Measurements from ENCODE around the gene MCTP1.

Gene MCTP1

DNA sequence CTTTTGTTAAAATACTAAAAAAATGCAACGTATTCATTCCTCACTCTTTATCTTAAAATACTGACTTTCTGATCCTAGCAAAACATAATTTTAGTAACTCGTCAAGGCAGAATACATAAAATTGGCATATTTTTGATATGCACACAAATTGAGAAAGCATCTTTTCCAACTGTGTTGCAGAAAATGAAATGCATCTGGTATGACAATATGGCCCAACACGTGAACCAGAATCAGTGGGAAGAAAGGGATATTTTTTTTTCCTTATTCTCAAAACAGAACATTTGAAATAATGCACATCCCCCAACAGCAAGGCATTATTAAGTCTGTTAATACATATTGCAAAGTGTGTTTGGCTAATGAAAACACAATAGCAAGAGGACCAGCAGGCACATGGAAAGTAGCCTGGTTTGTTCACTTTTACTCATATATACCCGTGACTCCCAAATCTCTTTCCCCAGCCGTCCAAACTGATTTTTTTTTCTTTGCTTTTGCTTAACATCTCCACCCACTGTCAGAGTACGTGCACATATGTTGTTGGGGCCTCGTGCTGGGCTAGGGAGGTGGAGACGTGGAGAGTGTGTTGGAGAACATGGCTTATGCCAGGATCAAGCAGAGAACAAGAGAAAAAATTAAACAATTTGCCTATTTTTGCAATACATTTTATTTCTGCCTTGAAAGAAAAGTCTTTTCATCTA is 4.3 kb downstream of the MCTP1 start:
- TF ChIP-seq, protein P1, sequence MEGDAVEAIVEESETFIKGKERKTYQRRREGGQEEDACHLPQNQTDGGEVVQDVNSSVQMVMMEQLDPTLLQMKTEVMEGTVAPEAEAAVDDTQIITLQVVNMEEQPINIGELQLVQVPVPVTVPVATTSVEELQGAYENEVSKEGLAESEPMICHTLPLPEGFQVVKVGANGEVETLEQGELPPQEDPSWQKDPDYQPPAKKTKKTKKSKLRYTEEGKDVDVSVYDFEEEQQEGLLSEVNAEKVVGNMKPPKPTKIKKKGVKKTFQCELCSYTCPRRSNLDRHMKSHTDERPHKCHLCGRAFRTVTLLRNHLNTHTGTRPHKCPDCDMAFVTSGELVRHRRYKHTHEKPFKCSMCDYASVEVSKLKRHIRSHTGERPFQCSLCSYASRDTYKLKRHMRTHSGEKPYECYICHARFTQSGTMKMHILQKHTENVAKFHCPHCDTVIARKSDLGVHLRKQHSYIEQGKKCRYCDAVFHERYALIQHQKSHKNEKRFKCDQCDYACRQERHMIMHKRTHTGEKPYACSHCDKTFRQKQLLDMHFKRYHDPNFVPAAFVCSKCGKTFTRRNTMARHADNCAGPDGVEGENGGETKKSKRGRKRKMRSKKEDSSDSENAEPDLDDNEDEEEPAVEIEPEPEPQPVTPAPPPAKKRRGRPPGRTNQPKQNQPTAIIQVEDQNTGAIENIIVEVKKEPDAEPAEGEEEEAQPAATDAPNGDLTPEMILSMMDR (IDR thresholded peaks at IDR 0.05; ENCODE audit: low read length, missing control alignments): no peak
- no peak for DNase-seq (ENCODE audit: low read depth)

DNA sequence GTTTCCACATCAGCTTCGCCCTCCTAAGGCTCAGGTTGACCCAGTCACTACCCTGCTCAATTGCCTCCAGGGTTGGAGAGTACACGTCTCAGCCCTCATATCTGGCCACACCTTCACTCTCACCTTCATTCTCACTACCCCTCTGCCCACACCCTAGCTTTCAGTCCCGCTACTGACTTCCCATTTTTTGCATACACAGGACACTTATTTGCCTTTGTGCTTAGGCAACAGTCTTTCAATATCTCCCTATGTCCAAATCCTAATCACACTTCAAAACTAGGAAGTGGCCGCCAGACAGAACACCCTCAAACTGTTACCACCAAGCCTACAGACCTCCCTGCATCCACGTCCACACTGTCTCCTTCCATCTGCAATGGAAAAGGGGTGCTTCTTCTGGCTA is 10.9 kb downstream of the MCTP1 start:
- TF ChIP-seq, protein P1 (IDR thresholded peaks at IDR 0.05; ENCODE audit: low read length, missing control alignments): no peak
- no peak overlapping the region for H3K4me3 ChIP-seq (replicated peaks; ENCODE audit: low read depth, low read length)
- DNase-seq (ENCODE audit: low read depth): no peak

More for the DNA sequence above, 4.3 kb downstream of the MCTP1 start:
- H3K4me3 ChIP-seq (replicated peaks; ENCODE audit: low read depth, low read length): no peak overlapping the region

DNA sequence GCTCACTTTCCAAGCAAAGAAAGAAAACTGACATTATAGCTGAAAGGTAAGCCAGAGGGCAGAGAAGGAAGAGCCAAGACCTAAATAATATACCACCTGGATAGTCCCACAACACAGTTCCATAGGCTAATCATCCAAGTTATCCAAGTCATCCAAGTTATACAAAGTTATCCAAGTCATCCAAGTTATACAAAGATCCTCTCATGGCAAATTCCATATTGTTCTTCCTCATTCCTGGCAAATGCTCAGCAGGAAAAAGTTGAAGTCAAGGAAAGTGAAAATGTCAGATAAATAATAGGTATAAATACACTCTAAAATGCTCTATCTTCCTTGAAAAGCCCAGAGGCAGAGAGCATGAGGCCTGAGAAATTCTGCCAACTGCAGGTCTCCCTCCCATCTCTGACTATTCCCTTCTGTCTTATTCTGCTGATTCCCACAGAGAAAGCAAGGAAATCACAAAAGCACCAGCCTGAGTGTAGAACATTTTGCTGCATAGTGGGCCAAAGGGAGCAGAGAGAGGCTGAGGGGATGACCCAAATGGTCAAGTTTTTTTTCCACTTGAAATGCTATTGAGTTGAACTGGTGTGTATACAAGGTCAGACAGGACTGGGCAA is 12.5 kb downstream of the MCTP1 start:
- no peak for DNase-seq (ENCODE audit: low read depth)
- TF ChIP-seq, protein P1 (IDR thresholded peaks at IDR 0.05; ENCODE audit: low read length, missing control alignments): no peak
- H3K4me3 ChIP-seq (replicated peaks; ENCODE audit: low read depth, low read length): no peak overlapping the region

DNA sequence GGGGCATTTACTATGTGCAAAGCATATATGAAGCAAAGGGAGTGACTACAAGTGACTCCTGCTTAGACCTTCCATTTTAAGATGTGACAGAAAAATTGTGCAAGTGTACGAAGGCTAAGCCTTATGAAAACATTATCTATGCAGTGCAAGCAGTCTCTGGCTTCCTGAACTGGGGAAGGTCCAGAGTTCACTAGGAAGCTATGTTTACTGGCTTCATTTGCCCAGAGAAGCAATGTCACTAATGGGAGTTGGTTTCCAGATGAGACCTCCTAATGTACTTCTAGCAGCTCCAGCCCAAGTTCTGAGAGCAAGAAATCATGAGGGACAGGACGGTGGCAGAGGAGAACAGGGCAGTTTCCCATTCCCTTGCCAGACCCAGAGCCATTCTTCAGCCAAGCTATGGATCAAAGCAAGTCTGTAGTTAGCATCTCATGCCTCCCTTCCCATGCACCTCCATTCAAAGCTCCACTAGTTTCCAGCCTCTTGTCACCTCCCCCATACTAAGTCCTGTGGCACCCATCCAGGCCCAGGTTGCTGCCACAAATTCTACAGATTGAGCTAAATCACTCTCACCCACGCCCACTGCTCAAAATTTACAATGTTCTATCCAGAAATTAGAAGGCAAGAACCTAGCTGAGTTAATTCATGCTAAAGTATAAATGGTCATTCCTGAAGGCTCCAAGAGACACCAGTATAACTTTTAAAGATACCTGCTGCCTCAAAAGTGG is 21.8 kb downstream of the MCTP1 start:
- no peak overlapping the region for H3K4me3 ChIP-seq (replicated peaks; ENCODE audit: low read depth, low read length)
- DNase-seq (ENCODE audit: low read depth): no peak
- TF ChIP-seq, protein P1 (IDR thresholded peaks at IDR 0.05; ENCODE audit: low read length, missing control alignments): no peak

DNA sequence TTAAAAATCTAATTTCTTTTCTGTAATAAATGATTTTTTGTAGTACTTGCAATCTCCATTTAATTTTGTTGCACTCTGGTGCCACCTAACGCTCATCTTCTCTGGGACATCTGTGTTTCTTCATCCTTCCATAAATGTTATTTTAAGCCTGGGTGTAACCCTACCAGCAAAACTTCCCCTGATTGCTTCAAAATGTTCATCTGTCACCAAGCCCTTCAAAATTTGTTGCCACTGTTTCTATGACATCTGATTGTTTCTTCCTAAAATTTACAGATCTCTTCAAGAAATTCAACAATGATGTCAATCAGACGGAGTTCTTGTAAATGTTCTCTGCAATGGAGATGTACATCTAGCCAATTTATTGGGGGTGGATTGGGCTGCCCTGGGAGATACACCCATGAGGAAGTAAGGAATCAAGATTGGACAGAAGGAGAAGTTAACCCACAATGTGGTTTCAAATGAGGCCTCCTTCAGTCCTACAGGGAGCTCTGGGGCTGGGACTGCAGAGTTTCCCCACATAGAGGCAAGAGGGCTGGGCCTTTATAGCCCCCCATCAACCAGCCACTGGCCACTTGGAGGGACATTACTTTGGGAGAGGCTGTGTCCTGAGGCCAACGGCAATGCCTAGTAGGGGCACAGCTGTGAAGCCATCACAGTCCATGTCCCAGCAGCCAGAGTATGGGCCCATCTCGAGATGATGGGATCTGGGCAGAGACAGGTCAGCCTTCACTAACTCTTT is 23.3 kb downstream of the MCTP1 start:
- TF ChIP-seq, protein P1 (IDR thresholded peaks at IDR 0.05; ENCODE audit: low read length, missing control alignments): peak; percentile 64
- DNase-seq (ENCODE audit: low read depth): peak; percentile 67
- H3K4me3 ChIP-seq (replicated peaks; ENCODE audit: low read depth, low read length): no peak overlapping the region

DNA sequence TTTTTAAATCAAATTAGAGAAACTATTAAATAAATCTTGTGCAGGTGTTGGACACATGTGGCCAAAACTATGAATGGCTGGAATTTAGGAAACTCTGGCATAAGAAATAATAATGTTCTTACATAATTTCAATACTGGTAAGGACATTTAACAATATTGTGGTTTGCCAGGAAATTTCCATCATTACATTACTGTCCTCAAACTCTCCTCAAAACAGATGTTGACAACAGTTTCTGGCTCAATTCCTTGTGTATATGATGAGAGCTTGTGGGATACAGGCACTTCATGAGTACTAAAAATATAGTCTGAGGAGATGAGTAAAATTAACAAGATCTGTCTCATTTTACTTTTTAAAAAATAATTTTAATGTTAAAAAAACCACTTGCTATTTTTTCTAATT is 27.9 kb downstream of the MCTP1 start:
- DNase-seq (ENCODE audit: low read depth): no peak
- TF ChIP-seq, protein P1 (IDR thresholded peaks at IDR 0.05; ENCODE audit: low read length, missing control alignments): no peak
- no peak overlapping the region for H3K4me3 ChIP-seq (replicated peaks; ENCODE audit: low read depth, low read length)
